GM12864 (cell line): Measurements from ENCODE around the gene DNER.

Experiments used
- DNase-seq: peaks from one replicate; pipeline ENCODE4 v3.0.0-alpha.2; 2011; ENCODE audit warnings: low read depth
- H3K4me3 ChIP-seq: 2 replicates; pipeline ENCODE4 v1.5.1; 2011; ENCODE audit warnings: mild to moderate bottlenecking, low read depth, low read length, control low read depth
- TF ChIP-seq, protein P1 (sequence below): IDR thresholded peaks from 2 replicates; pipeline ENCODE4 v1.5.1; 2011; ENCODE audit warnings: low read depth, mild to moderate bottlenecking, moderate library complexity, low read length, control low read depth, inconsistent platforms; ENCODE audit errors: missing control alignments

The DNER gene

DNA sequence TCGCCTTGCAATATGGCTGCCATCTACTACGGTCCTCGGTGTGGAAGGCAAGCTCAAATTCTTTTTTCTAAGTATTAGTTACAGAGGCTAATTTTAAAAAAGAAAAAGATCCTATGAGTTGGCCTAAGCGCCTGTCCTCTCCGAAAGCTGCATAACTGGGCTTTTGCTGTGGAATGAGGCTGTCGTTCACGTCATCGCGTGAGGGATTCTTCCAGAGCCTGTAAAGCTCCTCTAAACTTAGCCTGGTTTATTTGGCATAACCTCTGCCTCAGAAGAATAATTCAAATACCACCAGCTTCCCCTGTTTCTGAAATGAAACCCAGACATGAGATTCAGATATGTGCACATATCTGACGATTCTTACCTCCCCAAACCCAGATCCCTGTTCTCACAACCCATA, 187.4 kb downstream of the DNER start:
- no peak overlapping the region for H3K4me3 ChIP-seq
- DNase-seq = no peak
- TF ChIP-seq, protein P1, sequence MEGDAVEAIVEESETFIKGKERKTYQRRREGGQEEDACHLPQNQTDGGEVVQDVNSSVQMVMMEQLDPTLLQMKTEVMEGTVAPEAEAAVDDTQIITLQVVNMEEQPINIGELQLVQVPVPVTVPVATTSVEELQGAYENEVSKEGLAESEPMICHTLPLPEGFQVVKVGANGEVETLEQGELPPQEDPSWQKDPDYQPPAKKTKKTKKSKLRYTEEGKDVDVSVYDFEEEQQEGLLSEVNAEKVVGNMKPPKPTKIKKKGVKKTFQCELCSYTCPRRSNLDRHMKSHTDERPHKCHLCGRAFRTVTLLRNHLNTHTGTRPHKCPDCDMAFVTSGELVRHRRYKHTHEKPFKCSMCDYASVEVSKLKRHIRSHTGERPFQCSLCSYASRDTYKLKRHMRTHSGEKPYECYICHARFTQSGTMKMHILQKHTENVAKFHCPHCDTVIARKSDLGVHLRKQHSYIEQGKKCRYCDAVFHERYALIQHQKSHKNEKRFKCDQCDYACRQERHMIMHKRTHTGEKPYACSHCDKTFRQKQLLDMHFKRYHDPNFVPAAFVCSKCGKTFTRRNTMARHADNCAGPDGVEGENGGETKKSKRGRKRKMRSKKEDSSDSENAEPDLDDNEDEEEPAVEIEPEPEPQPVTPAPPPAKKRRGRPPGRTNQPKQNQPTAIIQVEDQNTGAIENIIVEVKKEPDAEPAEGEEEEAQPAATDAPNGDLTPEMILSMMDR = no peak

GRCh38 chr2:229524799-229525198, 189.6 kb downstream of the DNER start:
- DNase-seq = no peak
- TF ChIP-seq, protein P1 = no peak
- H3K4me3 ChIP-seq = no peak overlapping the region

GRCh38 chr2:229523663-229524062, 190.7 kb downstream of the DNER start:
- TF ChIP-seq, protein P1 = no peak
- no peak overlapping the region for H3K4me3 ChIP-seq

DNA sequence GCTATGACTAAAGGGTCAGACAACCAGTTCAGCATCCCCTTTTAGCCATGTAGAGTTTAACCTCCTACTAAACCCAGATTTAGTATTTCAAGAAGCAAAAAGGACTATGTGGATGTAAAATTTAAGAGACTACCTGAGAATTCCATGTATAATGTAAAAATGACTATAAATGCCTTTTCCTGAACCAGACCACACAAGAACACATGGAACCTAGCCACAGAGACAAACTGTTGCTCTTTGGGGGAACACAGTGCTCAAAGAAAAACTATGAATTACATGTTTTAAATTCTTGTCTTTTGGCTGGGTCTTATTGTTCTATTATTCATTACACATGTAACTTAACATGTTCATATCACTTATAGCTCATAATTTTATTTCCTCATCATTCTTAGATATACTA, 192.8 kb downstream of the DNER start:
- no peak overlapping the region for H3K4me3 ChIP-seq
- TF ChIP-seq, protein P1 = no peak

More at GRCh38 chr2:229523663-229524062, 190.7 kb downstream of the DNER start:
- no peak for DNase-seq

DNA sequence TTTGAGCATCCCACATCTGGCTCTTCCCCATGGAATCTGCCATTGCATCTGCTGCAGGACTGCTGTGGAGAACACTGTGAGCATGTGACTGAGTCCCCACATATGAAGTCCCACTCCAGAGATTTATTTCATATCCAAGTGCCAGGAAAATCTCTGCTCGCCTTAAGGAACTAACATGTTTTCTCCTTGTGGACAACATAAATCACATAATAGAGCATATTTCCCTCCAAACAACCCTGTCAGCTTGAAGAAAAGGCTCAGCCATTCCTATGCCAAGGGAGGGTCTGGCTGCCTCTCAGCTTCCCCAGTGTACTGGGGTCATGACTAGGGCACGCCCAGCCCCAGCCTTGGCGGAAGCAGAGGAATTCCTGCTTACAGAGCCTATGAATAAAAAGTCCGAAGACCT, 193.7 kb downstream of the DNER start:
- no peak overlapping the region for H3K4me3 ChIP-seq
- TF ChIP-seq, protein P1 = no peak
- DNase-seq = no peak

More for the DNA sequence above, 192.8 kb downstream of the DNER start:
- no peak for DNase-seq

DNA sequence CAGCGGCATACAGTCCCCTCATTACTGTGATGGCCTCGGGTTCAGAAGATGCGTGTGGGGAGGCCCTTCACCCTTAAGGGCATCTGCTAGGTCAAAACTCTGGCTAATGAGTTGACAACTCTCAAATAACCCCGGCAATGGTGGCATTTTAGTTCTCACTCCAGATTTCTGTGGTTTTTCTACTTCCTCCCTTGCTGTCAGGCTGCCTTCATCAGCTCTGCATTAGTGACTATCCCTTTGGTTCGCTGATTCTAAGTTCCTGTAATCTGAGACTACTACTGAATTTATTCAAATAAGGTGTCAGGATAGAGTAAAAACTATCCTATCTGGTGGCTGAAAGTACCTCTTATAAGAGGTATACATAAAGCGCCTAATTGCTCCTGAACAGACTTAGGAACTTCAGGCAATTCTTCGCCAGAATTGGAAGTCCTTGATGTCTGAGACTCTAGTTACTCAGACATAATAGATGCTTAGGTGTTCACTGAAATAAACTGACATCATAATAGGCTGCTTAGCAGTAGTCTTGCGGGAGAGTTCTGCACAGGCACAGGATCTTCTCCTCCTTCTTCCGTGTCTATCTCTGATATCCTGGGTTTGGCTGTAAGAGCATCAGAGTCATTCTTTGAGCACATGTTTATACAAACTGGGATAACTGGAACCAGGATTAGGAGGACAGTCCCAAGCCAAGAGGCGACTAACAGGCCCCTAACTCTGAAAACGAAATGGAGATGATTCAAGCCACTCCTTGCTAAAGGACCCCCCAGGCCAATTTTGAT, 194.5 kb downstream of the DNER start:
- H3K4me3 ChIP-seq = no peak overlapping the region
- DNase-seq = no peak
- TF ChIP-seq, protein P1 = no peak
